Cortex of kidney (tissue), 1 donor: Measurements from ENCODE around the gene NAALADL2.
"Not testable (repeated sequence)": the region's sequence is repeated elsewhere in the genome, so short reads cannot be mapped to it uniquely, and the experiment has no call there.

Source experiments
- DNase-seq: peaks from one replicate; lab custom pipeline; 2025; lab: John Stamatoyannopoulos, UW

Gene NAALADL2

DNA sequence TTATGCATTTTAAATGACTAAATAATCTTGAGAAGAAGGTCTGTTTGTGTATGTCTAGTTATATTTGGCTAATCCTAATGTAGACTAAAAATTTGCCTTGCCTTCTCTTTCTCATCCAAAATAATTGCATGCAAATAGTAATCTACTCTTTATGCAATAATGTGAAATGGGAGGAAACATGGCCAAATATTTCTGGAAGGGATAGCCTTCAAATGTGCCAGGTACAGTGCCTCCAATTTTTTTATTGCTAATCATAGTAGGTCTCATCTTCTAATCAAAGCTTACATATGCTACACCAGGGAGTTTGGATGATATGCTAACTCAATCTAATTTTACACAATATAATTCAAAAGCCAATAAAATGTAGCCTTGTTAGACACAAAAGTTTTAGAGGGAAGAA lies 911.3 kb downstream of the NAALADL2 start:
- DNase-seq, result no peak

DNA sequence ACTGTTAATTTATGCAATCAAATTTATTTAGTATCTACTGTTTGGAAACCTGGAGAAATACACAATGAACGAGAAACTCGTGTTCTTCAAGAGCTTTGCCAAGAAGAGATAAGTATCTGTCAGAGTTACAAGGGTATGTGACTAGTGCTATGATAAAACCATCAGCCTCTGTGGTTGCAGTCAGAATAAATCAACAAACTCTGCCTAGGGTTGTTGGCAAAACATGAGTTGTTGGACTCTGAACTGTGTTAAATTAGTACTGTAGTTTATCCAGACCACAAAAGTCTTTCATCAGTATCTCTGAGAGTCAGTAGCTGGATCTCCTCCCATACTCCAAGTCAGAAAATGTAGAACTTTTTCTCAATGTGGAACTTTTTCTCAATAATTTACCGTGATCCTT lies 918.4 kb downstream of the NAALADL2 start:
- DNase-seq, result no peak

DNA sequence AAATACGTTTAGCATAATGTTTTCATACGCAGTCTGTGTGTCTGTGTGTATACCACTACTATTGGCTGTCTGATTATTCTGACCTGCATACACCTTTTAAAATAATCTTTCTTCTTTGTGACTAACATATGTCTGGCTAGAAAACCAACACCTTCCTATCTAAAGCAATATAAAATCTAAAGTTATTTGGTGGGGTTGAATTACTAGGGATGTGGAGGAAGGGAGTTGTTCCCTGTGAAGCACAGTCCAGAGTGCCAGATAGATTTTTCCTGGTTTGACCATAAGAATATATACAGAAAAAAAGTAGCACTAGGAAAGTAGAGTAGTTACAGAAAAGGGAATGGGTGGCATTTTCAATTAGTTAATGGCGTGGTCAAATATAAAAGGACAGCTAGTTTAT lies 918.8 kb downstream of the NAALADL2 start:
- DNase-seq, result no peak

DNA sequence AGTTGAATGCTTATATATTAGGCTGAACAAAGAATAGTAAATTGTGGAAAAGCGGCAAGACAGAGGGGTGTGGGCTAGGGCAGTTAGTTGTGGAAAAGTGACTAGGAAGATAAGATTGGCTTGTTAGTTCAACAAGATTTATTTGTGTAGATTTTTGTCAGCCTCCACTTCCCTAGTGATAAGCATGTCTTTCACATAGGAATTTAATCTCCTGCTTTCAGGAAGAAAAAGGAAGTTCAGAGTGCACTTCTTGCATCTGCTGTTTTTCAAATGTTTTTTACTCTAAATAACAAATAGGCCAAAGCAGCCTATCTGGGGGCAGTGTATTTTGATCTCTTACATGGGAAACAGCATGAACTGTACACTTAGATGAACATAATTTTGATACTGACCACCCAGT lies 919.9 kb downstream of the NAALADL2 start:
- DNase-seq, result no peak

DNA sequence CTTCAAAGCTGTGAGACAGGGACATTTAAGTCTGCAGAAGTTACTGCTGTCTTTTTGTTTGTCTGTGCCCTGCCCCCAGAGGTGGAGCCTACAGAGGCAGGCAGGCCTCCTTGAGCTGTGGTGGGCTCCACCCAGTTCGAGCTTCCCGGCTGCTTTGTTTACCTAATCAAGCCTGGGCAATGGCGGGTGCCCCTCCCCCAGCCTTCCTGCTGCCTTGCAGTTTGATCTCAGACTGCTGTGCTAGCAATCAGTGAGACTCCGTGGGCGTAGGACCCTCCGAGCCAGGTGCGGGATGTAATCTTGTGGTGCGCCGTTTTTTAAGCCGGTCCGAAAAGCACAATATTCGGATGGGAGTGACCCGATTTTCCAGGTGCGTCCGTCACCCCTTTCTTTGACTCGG lies 928.0 kb downstream of the NAALADL2 start:
- DNase-seq, result not testable (repeated sequence)

DNA sequence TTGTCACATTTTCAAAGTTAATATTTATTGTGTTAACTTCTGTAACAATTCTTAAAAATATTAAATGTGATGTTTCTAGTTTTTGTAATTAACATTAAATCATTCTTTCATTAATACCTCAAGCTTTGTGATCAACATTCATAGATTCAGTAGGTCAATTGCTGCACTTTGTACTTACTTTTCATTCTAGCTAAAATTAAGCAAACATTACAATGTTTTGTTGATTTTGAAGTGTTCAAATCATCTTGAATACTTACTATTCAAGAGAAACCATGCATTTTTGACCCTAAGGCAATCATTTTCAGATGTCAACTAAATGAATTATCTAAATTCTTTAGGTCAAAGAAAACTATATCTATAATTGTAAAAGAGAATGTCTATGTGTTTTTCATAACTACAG lies 933.1 kb downstream of the NAALADL2 start:
- no peak for DNase-seq

DNA sequence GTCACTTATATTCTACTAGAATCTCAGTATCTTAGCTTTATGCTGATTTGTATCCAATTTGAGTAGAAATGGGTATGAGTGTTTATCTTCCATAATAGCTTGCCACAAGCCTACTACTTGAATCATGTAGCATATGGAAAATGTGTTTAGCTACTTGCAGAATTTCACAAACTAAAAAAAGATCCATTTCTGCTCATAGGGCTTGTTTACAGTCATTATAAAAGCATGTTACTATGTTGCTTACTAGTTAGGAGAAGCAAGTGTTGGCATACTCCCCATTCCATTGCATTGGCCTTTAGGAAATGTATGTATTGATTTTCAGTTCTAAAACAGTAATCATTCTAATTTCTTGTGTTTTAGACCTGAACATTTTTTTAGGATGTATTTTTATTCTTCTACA lies 939.2 kb downstream of the NAALADL2 start:
- no peak for DNase-seq

DNA sequence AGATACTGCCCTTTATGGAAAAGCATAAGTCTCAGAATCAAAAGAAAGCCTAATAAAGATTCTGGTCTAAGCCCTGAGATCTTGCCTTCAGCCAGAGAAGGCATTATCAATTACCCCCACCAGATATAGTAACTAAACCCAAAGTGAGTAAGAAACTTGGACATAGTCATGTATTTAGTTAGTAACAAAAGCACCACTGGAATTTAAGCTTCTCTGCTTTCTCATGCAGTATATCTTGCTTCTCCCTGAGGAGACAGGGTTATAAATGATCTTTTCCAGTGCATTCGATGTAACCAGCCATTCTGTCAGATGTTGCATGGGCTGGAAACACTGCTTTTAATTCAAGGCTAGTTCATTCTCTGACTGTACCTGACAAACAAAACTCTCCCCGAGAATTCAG lies 946.7 kb downstream of the NAALADL2 start:
- no peak for DNase-seq

DNA sequence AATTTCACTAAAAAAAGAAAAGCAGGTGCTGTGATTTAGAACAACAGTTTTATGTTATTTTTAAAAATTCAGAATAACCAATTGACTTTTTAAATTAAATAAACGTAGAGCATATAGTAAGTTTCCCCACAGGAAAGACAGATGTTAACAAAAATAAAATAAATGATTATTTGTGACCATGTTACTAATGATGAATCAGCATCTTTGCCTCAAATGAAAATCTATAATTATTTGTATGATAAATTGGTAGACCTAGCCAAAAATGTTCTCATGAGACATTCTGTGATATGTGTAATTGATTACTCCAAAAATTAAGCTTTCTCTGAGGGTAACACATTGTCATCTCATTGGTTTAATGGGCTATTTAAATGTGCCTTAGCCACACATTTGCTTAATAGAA lies 948.0 kb downstream of the NAALADL2 start:
- no peak for DNase-seq

DNA sequence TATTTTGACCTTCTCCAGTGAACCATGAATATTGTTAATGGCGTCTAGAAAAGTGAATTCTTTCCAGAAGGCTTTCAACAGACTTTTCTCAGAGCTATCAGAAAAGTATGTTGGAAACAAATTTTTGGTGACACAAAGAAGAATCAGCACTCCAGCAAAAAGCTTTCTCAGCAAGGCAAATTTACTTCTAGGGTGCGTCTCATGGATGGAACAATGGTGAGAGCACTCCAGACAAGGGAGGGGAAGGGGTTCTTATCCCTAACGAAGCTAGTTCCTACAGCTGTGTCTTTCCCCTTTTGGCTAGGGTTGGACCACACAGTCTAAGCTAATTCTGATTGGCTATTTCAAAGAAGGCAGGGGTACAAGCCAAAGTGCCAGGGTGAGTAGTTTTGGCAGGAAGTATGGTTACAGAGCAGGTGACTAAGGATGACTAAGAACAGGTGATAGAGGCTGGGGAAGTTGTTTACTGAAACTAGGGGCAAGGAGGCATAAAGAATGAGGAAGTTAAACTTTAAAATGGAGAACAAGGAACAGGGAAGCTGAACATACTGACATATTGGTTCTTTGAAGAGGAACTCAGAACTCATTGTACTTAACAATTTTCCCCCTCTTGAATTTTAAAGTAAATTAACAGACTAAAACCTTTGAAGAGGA lies 959.8 kb downstream of the NAALADL2 start:
- DNase-seq, result no peak

DNA sequence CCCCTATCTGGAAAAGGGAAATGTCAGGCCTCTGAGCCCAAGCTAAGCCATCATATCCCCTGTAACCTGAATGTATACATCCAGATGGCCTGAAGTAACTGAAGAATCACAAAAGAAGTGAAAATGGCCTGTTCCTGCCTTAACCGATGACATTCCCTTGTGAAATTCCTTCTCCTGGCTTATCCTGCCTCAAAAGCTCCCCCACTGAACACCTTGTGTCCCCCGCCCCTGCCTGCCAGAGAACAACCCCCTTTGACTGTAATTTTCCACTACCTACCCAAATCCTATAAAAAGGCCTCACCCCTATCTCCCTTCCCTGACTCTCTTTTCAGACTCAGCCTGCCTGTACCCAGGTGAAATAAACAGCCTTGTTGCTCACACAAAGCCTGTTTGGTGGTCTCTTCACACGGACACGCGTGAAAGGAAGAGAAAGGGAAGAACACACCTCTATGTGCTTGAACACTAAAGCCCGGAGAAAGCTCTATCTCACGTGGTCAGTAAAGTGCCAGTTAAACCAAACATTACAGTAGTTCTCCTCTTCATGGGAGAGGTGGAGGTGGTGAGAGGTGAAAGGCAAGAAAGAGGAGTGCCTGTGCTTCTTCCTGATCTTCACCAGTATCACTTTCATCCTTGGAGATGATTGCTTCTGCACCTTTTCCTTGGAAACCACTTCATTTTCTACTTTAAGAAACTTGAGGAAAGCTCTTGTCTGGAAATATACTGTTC lies 963.8 kb downstream of the NAALADL2 start:
- DNase-seq, result not testable (repeated sequence)

DNA sequence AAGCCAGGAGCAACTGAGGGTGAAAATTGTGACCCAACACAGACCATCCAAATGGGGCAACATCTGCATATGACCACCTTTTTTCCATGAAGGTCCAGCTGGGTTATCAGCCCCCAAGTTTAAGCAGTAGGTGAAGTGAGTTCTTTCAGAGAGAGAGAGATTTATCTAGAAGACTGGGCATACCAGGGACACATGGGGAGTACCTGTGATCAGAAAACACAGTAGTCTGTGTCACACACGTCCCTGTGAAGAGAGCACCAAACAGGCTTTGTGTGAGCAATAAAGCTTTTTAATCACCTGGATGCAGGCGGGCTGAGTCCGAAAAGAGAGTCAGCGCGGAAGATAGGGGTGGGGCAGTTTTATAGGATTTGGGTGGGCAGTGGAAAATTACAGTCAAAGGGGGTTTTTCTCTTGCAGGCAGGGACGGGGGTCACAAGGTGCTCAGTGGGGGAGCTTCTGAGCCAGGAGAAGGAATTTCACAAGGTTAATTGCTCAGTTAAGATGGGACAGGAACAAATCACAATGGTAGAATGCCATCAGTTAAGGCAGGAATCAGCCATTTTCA lies 966.0 kb downstream of the NAALADL2 start:
- DNase-seq, result not testable (repeated sequence)

DNA sequence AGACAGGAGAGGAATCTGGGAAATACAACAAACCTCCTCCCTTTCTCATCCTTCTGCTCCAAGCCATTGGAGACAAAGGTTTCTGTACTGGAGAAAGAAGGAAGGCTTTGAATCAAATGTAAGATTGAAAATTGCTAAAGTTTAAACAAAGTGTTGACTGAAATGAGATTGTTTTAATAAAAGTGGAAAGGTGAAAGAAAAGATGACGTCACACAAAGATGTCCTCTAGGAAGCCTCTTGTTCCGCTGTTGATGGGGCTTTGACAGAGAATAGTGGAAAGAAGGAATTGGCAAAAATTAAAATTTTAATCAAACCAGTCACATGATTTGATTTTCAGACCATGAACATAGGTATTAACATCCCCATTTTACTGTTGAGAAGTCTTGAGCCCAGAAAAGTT lies 967.6 kb downstream of the NAALADL2 start:
- DNase-seq, result no peak

DNA sequence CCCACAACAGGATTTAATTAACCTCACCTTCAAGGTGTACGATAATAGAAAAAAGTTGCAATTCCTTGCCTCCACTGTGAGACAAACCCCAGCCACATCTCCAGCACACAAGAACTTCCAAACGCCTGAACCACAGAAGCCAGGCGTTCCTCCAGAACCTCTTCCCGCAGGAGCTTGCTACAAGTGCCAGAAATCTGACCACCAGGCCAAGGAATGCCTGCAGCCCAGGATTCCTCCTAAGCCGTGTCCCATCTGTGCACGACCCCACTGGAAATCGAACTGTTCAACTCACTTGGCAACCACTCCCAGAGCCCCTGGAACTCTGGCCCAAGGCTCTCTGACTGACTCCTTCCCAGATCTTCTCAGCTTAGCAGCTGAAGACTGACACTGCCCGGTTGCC lies 970.7 kb downstream of the NAALADL2 start:
- DNase-seq, result not testable (repeated sequence)

DNA sequence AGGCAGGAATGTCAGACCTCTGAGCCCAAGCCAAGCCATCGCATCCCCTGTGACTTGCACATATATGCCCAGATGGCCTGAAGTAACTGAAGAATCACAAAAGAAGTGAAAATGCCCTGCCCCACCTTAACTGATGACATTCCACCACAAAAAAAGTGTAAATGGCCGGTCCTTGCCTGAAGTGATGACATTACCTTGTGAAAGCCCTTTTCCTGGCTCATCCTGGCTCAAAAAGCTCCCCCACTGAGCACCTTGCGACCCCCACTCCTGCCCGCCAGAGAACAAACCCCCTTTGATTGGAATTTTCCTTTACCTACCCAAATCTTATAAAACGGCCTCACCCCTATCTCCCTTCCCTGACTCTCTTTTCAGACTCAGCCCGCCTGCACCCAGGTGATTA lies 976.6 kb downstream of the NAALADL2 start:
- DNase-seq, result not testable (repeated sequence)

DNA sequence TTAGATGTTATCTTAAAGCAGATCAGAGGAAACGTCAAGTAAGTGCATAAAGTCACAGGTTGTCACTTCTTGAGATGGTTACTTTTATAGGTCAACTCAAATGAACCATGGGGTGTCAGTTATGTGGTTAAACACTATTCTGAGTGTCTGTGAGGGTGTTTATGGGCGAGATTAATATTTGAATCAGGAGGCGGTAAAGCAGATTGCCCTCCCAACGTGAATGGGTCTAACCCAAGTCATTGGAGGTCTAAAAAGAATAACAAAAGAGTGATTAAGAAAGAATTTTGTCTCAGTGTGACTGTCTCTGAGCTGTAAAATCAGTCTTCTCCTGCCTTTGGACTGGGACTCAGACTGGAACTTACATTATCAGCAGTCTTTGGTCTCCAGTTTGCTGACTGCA lies 977.5 kb downstream of the NAALADL2 start:
- DNase-seq, result no peak

DNA sequence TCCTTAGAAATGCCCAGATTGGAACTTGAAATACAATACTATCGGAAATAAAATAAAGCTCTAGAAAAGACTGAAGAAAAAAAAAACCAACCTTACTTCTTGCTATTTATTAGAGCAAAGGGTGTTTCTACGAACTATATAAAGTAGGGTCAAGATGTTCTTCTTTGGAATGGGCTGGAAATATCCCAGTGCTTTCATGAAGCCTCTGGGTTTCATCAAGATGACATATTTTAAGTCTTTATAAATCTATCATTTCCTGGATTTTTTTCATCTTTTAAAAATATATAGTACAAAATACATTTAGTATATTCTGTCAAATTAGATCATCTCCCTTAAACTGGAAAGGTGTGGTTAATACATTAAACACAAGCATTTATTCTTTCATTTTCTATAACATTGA lies 978.8 kb downstream of the NAALADL2 start:
- DNase-seq, result no peak

DNA sequence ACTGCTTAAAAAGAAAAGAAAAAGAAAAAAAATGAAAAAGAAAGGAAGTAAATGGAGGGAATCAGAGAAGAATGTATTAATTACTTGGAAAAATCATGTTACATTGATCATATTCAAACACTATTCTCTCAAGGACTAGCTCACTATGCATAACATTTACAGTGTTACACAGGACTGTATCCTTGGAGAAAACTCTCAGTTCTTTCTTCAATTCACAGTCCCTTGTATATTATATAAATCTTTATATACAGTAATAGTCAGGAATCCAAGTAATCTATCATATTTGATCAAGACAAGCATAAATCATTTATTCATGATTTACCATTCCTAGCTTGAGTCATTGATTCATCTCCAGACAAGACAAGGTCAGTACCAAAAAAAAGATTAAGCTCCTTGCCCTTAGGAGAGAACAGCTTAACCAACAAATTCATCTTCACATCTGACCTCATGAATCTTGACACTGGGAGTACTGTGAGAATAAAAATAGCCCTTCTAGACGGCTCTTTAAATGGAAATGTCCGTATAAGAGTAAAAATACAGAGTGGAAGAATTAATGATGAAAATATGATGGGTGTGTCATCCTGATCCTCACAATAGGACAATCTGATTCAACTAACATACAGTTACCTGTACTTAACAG lies 980.4 kb downstream of the NAALADL2 start:
- DNase-seq, result no peak

DNA sequence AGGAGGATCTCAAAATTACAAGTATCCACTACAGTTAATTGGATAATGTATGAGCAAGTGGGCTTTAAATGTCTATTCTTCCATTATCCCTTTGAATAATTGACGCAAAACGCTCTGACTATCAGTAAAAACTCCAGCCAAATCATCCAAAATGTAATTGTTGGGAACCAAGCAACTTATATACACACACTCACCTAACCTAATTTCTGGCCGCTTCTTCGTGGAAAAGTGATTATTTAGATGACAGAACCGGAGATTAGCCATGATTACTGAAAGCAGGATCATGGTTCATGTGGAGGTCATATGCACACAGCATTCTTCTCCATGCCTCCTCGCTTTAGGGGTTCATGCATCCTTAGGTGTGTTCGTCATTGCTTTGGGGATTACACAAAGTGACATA lies 992.4 kb downstream of the NAALADL2 start:
- DNase-seq, result no peak

DNA sequence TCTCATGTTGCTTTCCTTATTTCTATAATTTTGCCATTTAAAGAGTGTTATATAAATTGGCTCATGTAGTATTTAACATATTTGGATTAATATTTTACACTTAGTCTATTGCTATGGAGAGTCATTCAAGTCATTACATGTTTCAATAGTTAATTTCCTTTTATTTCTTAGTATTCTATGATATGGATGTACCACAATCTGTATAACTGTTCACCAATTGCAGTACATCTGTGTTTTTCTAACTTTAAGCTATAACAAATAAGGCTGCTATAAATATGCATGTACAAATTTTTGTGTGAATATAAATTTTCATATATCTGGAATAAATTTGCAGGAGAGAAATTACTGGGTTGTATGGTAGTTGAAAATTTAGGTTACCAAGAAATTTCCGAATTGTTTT lies 993.4 kb downstream of the NAALADL2 start:
- DNase-seq, result no peak

DNA sequence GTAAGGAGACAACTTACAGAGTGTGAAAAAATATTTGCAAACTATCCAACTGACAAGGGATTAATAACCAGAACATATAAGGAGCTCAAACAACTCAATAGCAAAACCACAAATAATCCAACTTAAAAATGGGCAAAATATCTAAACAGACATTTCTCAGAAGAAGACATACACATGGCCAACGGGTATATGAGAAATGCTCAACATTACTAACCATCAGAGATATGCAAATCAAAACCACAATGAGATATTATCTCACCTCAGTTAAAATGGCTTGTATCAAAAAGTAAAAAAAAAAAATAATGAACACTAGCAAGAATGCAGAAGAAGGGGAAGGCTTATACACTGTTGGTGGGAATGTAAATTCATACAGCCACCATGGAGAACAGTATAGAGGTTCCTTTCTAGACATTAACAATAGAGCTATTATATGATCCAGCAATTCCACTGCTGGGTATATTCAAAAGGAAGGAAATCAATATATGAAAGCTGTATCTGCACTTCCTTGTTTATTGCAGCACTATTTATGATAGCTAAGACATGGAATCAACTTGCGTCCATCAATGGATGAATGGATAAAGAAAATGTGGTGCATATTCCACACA lies 998.6 kb downstream of the NAALADL2 start:
- no peak for DNase-seq
